ENCODE results near the gene KCNJ14.

Gene KCNJ14

DNA sequence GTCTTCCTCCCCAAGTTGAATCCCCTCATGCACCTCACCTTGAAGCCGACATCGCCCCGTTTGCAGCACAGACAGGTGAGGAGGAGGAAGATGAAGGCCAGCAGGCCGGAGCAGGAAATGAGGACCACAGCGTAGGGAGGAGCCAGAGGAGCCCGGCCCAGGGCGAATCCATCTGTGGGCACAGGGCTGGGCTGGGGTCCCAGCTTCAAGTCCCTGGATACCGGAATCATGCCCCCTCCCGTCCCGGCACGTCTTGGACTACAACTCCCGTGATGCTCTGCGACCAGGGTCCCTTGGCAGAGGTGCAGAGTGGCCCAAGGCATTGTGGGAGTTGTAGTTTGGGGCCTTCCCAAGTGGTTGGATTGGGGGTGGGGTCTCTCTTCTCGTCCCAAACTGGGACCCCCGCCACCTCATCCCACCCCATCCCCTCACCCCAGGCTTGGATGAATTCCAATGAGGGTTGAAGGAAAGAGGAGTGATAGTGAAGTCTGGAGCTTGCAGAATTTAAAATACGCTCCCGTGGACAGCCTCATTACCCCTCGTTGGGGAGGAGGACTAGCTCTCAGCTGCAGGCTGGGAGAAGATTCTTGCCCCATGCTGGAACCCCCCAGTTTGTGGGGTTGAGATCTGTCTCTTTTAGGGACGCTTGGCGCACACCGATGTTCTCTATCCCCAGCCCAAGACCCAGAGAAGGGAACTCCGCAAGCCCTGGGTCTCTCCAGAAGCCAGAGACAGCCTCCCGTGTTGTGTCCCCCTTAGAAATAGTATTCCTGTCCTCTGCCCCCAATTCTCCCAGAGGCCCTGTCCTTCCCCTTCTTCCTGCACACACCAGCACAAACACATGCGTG lies 55.3 kb downstream of the KCNJ14 start:
- no peak for DNase-seq

DNA sequence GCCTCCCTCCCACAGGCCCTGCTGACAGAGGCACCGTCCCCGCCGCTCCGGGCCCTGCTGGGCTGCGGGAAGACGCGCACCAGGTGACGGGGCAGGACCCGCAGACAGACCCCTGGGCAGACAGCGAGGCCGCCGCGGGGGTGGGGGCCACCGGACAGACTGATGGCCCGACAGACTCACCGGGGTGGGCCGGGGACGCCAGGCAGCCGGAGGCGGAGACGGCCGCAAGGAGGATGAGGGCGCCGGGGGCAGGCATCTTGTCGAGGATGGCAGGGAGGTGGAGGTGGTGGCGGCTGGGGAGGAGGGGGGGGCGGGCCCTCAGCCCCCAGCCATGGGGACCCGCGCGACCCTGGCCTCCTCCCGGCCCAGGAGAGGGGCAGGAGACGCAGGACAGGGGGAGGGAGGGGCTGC lies 56.0 kb downstream of the KCNJ14 start:
- no peak for DNase-seq

DNA sequence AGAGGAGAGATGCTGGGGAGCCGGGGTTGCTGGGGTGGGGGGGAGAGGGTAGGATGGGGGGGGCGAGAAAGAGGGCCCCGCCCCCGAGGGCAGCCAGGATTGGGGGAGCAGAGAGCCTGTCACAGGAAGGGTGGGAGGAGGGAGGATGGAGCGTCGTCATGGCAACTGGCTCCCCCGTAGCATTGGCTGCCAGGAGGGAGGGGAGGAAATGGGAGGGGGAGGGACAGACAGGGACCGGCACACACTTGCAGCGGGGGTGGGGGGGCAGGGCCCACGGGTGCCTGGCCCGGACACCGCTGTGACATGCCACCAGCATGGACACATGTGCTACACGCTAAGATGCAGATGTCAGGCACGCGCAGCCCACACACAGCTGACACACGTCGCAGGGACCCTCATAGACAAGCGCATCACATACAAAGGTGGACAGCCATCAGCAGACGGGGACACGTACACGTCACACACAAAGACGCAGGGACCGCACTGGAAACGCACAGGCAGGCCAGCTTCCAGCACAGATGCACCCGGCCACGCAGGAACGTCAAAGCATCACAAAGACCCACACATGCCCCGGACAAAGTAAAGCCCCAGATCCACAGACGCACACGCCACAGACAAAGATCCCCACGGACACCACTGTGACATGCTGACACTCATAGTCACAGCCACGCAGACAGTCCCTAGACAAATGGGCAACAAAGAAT lies 56.6 kb downstream of the KCNJ14 start, which contains the start of gene LMTK3:
Gene LMTK3 (minus strand): TSS at position 36 of the 704 bp plus-strand sequence. CDS start 259 bp downstream, outside the sequence.
- DNase-seq, result peak; percentile 36

DNA sequence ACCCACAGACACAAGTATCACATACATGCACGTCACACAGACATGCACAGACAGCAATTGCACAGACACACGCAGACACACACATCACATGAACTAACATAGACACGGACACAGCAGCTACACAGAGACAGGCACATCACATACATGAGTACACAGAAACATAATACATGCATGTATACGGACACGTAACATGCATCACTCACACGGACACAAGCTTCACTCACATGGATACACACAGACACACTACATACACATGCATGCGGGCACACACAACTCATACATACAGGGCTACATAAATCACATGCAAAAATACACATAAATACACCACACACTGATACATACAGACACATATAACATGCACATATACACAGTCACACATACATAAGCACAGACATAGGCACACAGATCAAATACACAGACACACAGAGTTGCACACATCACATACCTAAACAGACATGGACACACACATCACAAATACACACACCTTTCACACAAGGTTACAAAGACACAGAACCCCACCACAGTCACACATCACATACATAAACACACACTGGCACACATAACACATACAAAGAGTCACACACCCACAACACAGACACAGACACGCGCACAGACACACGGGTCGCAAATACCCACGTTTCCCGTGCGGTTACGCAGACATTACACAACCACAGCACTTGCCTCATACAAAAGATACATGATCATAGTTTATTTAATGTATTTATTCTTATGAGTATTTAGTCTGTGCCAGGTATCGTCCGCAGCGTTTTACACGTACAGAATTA lies 57.3 kb downstream of the KCNJ14 start:
- no peak for DNase-seq

DNA sequence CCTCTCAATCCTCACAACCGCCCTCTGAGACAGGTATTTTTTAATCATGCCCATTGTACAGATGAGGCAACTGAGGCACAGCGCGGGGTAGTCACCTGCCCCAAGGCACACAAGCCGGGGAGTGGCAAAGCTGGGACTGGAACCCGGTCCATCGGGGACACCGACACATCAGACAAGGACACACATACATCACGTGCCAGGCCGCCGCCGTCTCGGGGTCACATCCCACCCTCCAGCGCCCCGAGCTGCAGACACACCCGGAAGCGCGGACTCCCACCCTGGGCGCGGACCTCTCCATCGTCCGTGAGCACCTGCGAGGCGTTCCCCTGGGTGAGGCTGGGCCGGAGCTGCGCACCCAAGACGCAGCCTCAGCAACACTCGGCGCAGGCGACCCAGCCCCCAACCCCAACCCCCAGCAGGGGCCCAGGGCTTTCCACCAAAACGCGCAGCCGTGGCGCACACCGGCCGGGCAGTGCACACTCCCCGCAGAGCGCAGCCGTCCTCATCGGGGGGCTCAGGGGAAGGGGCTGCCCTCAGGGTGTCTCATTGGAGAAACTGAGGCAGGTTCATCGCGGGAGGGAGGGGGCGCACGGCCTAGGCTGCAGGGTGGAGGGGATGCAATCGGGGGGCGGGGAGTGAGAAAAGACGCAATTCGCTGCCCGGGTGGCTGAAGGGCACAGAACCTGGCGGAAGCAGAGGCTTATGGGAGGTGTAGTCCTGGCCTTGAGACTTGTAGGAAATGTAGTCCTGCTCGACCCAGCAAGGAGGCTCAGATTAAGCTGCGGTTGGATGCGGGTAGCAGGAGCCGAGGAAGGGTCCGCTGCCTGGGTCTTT lies 58.1 kb downstream of the KCNJ14 start:
- DNase-seq, result peak; percentile 60

DNA sequence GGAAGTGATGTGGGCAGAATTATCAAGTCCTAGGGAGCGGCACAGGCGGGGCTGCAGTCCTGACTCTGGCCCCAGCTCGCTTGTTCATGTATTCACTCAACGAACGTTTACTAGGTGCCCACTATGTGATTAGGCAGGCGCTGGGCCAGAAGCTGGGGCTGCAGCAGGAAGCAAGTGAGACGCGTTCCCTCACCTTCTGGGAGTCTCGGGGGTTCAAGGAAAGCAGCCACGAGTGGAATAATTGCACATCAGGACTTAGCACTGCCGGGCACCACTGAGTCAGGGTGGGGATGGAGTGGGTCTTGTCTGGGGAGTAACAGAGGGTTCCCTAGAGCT lies 58.7 kb downstream of the KCNJ14 start:
- no peak for DNase-seq

DNA sequence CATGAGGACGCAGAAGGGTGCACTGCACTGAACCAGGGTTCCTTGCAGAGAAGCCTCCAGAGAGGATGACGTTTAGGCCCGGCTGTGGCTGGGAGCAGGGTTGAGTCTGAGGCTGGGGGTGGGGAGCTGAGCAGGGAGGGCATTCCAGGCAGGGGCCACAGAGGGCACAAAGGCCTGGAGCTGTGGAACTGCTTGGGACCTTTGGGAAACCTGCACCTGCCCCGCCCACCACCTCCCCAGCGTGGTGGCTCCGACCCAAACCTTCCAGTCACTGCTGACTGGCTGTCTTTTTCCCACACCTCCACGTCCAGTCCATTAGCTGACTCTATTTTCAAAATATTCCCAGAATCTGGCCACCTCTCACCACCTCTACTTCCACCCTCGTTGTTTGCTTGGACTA lies 61.2 kb downstream of the KCNJ14 start:
- no peak for DNase-seq

Data from NCI-H510A treated with DMSO at 0.1 percent for 48 hours (cell line).